OCI-LY3 (cell line): Measurements from ENCODE around the gene APOF.

ENCODE experiments used
- CTCF ChIP-seq: fragments of 200-600, 300-600 bp; sonication (generic); IDR thresholded peaks from 2 replicates; pipeline ENCODE4 v1.5.1; 2014; ENCODE audit warnings: antibody characterized with exemption, low read length, low read depth
- EZH2phosphoT487 ChIP-seq: fragments of 200-600 bp; shearing (Covaris generic); IDR thresholded peaks from 2 replicates; pipeline ENCODE4 v1.6.1; 2018; ENCODE audit warnings: antibody characterized with exemption, mixed run types, low read depth

- no peak for TF ChIP-seq CTCF
- no peak for TF ChIP-seq EZH2phosphoT487
Measured at GRCh38 chr12:56336361-56337167, 26.1 kb downstream of the APOF start.
